PFSK-1 (cell line): Measurements from ENCODE around the gene WDR70.

Experiments used
- FOXP2 ChIP-seq: optimal IDR thresholded peaks from 2 replicates; pipeline ENCODE3; 2011; ENCODE audit warnings: borderline replicate concordance, control low read depth, inconsistent platforms; ENCODE audit not compliant: insufficient read depth; ENCODE audit errors: extremely low read length, extremely low read depth
- POLR2AphosphoS5 ChIP-seq: IDR thresholded peaks from 2 replicates; pipeline ENCODE4 v1.6.1; 2012; ENCODE audit warnings: low read depth, mild to moderate bottlenecking, control low read depth, low read length, moderate library complexity
- SIN3A ChIP-seq: IDR thresholded peaks from 2 replicates; pipeline ENCODE4 v1.6.1; 2012; ENCODE audit warnings: mild to moderate bottlenecking, low read length, moderate library complexity, borderline replicate concordance; ENCODE audit not compliant: insufficient read depth
- TAF1 ChIP-seq: IDR thresholded peaks from 2 replicates; pipeline ENCODE4 v1.6.1; 2012; ENCODE audit warnings: low read length, control low read depth, borderline replicate concordance; ENCODE audit not compliant: insufficient read depth
- TF ChIP-seq, protein P1 (sequence below), 2 experiments: IDR thresholded peaks; 2 replicates each; pipeline versions ENCODE4 v1.6.1 to v1.8.0; 2011 to 2012; ENCODE audit warnings: low read depth in 2 of 2, low read length in 2 of 2, control low read depth in 1 of 2, inconsistent platforms in 1 of 2, mild to moderate bottlenecking in 1 of 2, moderate library complexity in 1 of 2; ENCODE audit not compliant: insufficient read depth in 1 of 2

WDR70 gene

DNA sequence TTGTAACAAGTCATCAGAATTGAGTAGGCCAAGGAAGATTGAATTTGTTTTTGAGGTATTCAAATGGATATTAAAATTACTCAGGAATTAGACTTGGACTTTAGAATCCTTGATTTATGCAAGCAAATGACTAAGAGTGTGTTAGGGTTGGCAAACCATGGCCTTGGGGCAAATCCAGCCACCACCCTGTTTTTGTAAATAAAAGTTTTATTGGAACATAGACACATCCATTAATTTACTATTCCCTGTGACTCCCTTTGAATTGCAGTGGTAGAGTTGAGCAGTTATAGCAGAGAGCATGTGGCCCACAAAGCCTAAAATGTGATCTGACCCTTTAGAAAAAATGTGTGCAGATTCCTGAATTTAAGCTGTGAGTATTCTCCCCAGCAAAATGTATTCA, 115.6 kb downstream of the WDR70 start:
- TF ChIP-seq SIN3A (no peak), TAF1 (no peak), POLR2AphosphoS5 (no peak), FOXP2 (no peak)
- TF ChIP-seq, protein P1, sequence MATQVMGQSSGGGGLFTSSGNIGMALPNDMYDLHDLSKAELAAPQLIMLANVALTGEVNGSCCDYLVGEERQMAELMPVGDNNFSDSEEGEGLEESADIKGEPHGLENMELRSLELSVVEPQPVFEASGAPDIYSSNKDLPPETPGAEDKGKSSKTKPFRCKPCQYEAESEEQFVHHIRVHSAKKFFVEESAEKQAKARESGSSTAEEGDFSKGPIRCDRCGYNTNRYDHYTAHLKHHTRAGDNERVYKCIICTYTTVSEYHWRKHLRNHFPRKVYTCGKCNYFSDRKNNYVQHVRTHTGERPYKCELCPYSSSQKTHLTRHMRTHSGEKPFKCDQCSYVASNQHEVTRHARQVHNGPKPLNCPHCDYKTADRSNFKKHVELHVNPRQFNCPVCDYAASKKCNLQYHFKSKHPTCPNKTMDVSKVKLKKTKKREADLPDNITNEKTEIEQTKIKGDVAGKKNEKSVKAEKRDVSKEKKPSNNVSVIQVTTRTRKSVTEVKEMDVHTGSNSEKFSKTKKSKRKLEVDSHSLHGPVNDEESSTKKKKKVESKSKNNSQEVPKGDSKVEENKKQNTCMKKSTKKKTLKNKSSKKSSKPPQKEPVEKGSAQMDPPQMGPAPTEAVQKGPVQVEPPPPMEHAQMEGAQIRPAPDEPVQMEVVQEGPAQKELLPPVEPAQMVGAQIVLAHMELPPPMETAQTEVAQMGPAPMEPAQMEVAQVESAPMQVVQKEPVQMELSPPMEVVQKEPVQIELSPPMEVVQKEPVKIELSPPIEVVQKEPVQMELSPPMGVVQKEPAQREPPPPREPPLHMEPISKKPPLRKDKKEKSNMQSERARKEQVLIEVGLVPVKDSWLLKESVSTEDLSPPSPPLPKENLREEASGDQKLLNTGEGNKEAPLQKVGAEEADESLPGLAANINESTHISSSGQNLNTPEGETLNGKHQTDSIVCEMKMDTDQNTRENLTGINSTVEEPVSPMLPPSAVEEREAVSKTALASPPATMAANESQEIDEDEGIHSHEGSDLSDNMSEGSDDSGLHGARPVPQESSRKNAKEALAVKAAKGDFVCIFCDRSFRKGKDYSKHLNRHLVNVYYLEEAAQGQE (IDR thresholded peaks at IDR 0.05; ENCODE audit: insufficient read depth in 1 of 2, low read depth in 2 of 2, low read length in 2 of 2): no peak

DNA sequence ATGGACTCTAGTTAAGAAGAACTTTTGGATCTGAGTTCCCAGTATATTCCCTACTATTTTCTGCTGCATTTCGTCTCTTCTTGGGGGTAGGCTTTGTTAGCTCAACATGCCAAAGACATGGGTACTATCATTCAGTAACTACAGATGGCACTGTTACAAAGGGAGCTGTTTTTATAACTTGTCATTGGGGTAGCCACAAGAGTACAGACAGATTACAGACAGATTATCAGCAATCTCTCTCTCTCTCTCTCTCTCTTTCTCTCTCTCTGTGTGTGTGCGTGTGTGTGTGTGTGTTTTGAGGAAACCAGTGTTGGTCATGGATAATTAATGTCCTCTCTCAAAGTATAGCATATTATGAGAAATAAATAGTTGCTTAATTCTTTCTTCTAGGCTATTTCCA, 116.1 kb downstream of the WDR70 start:
- TF ChIP-seq, protein P1 (IDR thresholded peaks at IDR 0.05; ENCODE audit: insufficient read depth in 1 of 2, low read depth in 2 of 2, low read length in 2 of 2): no peak
- no peak for TF ChIP-seq TAF1
- no peak for TF ChIP-seq POLR2AphosphoS5
- TF ChIP-seq SIN3A: no peak
- no peak for TF ChIP-seq FOXP2

DNA sequence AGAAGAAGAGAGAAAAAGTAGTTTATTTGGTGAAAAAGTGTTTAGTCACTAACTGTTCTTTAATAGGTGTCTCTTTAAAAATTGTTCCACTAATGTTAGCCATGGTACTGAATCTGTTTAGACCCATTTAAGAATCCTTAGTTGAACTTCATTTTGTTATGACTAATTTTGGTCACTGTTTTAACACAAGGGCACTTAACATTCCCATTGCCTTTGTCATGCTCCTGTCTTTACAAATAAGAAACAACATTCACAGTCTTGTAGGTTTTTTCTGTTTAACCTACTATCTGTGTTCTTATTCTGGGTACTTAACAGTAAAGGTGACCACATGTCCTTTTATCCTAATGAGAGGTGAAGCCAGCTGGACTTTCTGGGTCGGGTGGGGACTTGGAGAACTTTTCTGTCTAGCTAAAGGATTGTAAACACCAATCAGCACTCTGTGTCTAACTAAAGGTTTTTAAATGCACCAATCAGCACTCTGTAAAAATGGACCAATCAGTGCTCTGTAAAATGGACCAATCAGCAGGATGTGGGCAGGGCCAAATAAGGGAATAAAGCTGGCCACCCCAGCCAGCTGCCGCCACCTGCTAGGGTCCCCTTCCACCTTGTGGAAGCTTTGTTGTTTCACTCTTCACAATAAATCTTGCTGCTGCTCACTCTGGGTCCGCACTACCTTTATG, 116.7 kb downstream of the WDR70 start:
- TF ChIP-seq TAF1 (no peak), POLR2AphosphoS5 (no peak)
- TF ChIP-seq, protein P1 (IDR thresholded peaks at IDR 0.05; ENCODE audit: insufficient read depth in 1 of 2, low read depth in 2 of 2, low read length in 2 of 2): no peak

DNA sequence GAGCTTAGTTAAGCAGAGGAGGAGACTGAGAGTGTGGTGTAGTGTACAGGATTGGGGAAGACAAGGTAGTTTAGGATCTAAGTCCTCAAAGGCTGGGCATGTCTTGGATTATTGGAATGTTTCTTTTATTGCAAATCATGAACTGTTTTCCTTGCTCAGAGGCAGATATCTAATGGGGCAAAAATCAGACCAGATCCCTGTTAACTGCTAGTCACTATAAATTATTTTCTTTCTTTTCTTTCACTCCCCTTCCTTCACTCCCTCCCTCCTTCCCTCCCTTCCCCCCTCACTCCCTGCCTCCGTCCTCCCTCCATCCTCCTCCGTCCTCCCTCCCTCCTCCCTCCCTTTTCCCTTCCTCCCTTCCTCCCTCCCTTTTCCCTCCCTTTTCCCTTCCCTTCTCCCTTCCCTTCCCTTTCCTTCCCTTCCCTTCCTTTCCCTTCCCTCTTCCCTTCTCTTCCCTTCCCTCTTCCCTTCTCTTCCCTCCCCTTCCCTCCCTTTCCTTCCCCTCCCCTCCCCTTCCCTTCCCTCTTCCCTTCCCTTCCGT, 117.9 kb downstream of the WDR70 start:
- TF ChIP-seq, protein P1 (IDR thresholded peaks at IDR 0.05; ENCODE audit: insufficient read depth in 1 of 2, low read depth in 2 of 2, low read length in 2 of 2): no peak
- TF ChIP-seq FOXP2 (no peak), TAF1 (no peak), SIN3A (no peak), POLR2AphosphoS5 (no peak)
